ENCODE data around the gene COG6.

COG6 gene

DNA sequence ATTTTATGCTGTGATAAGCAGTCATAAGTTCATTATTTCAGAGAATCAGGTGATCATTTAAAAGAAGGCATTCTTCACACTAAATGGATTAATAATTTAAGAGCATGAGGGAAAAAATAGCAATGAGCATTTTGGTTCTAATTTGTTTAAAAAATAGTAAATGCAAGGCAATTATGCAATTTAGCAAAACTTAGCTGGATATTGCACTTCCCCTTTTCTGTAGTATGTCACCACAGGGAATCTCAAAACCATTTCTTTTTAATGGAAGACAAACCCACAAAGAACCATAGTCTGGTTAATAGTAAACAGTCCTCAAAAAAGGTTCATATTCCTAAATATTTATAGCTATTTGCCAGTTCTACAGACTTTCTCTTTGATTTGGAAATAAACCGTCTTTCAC is 30.2 kb downstream of the COG6 start:
- DNase-seq (ENCODE audit: low read depth in 2 of 2): no peak
- TF ChIP-seq, protein P1, sequence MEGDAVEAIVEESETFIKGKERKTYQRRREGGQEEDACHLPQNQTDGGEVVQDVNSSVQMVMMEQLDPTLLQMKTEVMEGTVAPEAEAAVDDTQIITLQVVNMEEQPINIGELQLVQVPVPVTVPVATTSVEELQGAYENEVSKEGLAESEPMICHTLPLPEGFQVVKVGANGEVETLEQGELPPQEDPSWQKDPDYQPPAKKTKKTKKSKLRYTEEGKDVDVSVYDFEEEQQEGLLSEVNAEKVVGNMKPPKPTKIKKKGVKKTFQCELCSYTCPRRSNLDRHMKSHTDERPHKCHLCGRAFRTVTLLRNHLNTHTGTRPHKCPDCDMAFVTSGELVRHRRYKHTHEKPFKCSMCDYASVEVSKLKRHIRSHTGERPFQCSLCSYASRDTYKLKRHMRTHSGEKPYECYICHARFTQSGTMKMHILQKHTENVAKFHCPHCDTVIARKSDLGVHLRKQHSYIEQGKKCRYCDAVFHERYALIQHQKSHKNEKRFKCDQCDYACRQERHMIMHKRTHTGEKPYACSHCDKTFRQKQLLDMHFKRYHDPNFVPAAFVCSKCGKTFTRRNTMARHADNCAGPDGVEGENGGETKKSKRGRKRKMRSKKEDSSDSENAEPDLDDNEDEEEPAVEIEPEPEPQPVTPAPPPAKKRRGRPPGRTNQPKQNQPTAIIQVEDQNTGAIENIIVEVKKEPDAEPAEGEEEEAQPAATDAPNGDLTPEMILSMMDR (IDR thresholded peaks at IDR 0.05; ENCODE audit: low read depth, low read length): no peak
- H3K4me3 ChIP-seq (replicated peaks in 1 of 2; ENCODE audit: low read depth in 2 of 2, low read length in 2 of 2): no peak overlapping the region

DNA sequence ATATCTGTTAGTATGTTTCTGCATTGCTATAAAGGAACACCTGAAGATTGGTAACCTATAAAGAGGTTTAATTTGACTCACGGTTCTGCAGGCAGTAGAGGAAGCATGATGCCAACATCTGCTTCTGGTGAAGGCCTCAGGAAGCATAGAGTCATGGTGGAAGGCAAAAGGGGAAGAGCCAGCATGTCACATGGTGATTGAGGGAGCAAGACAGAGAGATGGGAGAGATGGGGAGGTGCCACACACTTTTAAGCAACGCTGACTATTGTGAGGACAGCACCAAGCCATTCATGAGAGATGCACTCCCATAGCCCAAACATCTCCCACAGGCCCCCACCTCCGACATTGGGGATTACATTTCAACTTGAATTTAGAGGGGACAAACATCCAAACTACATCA is 32.8 kb downstream of the COG6 start:
- H3K4me3 ChIP-seq (replicated peaks in 1 of 2; ENCODE audit: low read depth in 2 of 2, low read length in 2 of 2): no peak overlapping the region
- TF ChIP-seq, protein P1 (IDR thresholded peaks at IDR 0.05; ENCODE audit: low read depth, low read length): no peak
- DNase-seq (ENCODE audit: low read depth in 2 of 2): no peak

DNA sequence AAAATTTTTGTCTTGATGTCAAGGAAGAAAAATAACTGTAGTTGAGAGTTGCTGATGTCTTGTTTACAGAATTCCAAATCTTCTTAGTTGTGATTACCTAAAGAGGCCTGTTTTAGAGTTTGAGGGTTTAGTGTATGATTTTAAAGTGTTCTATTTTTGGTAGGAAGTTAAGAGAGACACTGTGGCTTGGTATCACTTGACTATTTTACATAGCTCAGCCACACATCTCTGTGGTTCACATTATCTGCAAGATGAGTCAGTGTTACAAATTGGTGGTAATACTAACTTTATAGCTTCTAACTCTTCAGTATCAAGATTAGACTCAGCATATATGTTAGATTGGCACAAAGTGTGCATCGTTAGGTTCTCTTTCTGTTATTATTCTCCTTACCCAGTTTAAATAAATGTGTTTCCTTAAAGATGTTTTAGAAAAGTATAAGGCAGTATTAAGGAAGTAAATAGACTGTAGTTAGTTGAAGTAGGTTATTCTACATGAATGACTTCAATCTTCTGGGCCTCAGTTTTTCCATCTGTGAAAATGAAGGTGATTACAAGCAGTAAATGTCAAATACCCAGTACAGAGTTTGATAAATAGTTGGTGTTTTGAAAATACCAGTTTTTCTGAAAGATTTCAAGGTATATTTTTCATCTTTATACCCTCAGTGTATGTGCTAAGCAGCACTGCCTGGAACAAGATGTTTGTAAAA is 33.4 kb downstream of the COG6 start:
- DNase-seq (ENCODE audit: low read depth in 2 of 2): peak; percentile 10 to 29
- H3K4me3 ChIP-seq (replicated peaks in 1 of 2; ENCODE audit: low read depth in 2 of 2, low read length in 2 of 2): no peak overlapping the region

GRCh38 chr13:39692660-39693438 is 37.4 kb downstream of the COG6 start:
- no peak overlapping the region for H3K4me3 ChIP-seq (replicated peaks in 1 of 2; ENCODE audit: low read depth in 2 of 2, low read length in 2 of 2)
- TF ChIP-seq, protein P1 (IDR thresholded peaks at IDR 0.05; ENCODE audit: low read depth, low read length): no peak
- DNase-seq (ENCODE audit: low read depth in 2 of 2): peak in 1 of 2 donors; percentile 11

More for the DNA sequence above, 33.4 kb downstream of the COG6 start:
- TF ChIP-seq, protein P1 (IDR thresholded peaks at IDR 0.05; ENCODE audit: low read depth, low read length): no peak

DNA sequence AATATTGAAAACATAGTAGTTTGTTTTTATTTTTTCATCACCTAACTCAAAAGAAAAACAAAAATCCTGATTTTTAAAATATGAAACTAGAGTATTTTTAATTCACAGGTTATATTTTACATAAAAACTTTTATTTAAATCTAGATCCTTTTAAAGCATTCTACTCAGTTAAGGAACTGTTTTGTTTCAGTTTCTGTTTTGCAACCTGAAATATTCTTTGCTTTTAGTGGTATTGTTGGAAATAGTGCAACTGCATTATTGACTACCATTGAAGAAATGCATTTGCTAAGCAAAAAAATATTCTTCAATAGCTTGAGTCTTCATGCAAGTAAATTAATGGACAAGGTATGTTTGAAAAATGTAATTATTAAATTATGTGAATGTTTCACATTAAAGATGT is 43.8 kb downstream of the COG6 start:
- no peak overlapping the region for H3K4me3 ChIP-seq (replicated peaks in 1 of 2; ENCODE audit: low read depth in 2 of 2, low read length in 2 of 2)
- TF ChIP-seq, protein P1 (IDR thresholded peaks at IDR 0.05; ENCODE audit: low read depth, low read length): no peak
- no peak for DNase-seq (ENCODE audit: low read depth in 2 of 2)

DNA sequence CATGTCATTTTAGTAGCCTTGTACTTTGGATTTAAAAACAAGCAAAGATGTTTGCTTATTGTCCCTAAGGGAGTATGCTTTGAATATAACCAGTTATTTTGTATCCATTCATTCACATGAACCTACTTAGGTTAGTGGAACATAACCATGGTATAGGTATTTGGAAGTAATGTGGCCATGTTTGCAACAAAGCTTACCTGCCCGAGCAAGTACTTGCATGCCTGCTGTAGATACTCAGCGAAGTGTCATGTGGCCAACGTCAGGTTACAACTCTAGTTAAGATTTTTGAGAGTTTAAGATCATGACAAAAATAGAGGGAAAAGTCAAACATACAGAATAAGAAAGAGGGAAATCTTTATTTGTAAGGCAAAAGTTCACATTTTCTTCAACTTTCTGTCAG is 57.2 kb downstream of the COG6 start:
- TF ChIP-seq, protein P1 (IDR thresholded peaks at IDR 0.05; ENCODE audit: low read depth, low read length): no peak
- DNase-seq (ENCODE audit: low read depth in 2 of 2): no peak
- no peak overlapping the region for H3K4me3 ChIP-seq (replicated peaks in 1 of 2; ENCODE audit: low read depth in 2 of 2, low read length in 2 of 2)
